Suppressor macrophage (primary cell): Measurements from ENCODE around the gene RLN1.
"Not testable (repeated sequence)": the region's sequence is repeated elsewhere in the genome, so short reads cannot be mapped to it uniquely, and the experiment has no call there.

Source experiments
- DNase-seq, 4 experiments: peaks; one replicate each; pipeline ENCODE4 v3.0.0-alpha.2; 2020 to 2022

Gene RLN1

DNA sequence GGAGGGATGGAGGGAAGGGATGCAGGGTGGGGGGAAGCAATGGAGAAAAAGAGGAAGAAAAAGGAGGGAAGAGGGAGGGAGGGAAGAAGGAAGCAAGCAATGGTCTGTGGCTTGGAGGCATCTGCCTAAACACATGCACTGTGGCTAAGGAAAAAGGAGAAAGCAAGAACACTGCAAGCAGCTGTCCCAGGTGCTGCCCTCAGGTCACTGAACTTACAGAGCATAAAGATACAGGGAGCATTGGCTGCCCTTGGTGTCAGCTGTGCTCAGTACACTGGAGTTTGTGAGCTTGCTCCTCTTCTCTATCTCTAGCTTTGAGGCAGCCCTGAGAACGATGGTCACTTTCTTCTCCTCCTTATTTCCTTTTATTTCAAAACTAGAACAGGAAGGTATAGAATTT, 18.1 kb downstream of the RLN1 start:
- DNase-seq, result peak in 1 of 4 experiments; percentile 3

DNA sequence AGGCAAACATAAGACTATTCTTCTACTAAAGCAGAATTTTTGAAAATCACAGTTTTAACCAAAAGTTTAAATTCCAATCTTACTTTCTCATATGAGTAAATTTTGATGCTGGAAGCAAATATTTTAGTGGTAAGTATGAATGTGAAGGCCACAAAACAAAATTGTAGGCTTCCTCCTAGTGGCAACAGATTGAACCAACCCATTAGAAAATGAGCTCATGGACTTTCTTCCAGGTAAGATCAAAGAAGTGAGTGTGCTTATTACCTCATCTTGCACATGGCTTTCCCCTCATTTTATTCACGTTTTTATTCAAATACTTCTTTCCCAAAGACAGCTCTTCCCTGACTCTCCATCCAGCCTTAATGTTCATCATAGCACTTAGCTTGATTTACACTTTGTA, 18.6 kb downstream of the RLN1 start:
- DNase-seq, result no peak

DNA sequence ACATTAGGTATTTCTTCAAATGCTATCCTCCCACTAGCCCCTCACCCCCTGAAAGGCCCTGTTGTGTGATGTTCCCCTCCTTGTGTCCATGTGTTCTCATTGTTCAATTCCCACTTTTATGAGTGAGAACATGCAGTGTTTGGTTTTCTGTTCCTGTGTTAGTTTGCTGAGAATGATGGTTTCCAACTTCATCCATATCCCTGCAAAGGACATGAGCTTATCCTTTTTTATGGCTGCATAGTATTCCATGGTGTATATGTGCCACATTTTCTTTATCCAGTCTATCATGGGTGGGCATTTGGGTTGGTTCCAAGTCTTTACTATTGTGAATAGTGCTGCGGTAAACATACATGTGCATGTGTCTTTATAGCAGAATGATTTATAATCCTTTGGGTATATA, 23.3 kb downstream of the RLN1 start:
- not testable (repeated sequence) for DNase-seq

DNA sequence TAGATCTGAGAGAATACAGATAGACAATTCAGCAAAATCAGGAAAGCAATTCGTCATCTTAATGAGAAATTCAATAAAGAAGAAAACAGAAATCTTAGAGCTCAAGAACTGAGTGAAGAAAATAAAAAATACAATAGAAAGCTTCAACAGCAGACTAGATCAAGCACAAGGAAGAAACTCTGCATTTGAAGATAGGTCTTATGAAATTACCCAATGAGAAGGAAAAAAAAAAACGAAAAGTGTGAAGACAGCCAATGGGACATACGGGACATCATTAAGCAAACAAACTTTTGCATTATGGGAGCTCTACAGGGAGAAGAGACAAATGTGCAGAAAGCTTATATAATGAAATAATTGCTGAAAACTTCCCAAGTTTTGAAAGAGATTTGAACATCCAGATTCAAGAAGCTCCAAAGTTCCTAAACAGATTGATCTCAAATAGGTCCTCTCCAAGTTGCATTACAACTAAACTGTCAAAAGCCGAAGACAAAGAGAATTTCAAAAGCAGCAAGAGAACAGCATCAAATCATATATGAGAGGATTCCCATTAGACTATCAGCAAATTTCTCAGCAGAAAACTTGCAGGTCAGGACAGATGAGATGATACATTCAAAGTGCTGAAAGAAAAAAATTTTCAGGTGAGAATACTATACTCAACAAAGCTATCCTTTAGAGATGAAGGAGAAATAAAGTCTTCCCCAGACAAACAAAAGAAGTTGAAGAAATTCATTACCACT, 24.3 kb downstream of the RLN1 start:
- no peak for DNase-seq

DNA sequence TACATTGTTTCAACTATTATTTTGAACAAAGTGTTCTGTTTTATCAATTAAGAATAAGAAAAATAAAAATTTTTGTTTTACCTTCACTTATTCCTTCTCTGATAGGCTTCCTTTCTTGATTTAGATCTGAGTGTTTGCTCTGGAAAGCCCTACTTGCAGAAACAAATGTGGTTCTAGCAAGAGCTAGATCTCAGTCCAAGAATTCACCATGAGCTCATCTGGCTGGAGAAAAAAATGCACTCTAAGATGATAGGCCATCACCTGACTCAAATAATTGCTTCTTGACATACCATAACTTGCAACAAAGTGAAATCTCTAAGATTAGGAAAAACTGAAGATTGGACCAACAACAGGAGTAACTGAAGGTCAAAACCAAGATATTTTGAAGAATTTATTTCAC, 28.8 kb downstream of the RLN1 start:
- no peak for DNase-seq

DNA sequence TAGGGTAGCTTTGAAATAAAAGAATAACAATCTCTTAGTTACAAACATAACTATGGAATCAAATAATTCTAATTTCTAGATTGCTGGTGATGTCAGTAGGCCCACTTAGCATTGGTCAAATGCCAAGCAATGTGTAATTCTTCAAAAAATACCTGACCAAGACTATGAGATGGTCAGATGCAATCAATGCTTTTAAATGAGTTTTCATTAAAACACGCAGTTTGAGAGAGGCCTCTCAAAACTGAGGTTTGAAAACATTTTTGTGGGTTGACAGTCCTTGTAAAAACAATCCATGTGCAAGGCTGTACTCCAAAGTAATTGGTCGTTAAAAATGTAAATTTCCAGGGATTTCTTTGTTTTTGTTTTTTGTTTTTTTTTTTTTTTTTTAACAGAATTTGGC, 33.9 kb downstream of the RLN1 start:
- no peak for DNase-seq

DNA sequence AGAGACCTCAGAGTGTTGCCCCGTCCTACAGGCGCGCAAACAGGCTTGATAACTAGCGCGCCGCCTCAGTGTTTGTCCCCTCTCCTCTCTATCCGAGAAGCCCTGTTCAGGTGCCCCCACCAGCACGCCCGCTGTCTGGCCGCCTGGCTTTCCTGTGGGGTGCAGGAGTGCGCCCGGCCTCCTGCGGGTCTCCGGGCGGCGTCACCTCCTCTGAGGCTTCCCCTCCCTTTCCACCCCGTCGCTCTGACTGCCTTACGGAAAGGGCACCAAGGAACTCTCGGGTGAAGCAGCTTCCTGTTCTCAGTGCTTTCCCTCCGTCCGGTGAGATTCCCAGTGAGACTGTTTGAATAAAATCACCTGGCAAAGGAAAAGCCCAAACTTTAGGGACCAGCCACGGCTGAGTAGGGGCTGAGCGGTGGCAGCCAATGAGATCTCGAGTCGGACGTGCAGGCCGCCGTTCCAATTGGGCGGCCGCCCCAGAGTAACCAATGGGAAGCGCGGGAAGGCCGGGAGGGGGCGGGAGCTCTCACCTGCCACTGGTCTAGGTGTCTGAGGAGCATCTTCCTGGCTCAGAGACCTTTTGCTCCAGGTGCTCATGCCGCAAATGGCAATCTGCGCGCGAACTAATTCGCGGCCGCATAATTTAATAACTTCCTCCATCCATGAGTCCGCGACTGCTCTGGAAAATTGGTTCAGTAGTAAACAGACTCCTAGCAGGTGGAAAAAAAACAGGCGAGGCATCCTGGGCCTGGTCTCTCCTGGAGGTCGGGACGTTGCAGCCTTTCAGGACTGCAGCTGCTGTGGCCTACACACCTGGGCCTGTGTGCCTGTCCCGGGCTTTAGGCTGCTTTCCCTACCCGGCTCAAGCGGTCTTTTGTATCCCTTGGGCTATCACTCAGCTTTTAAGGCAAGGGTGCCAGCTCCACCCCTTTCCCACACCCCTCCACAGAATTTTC, 35.6 kb downstream of the RLN1 start, which contains the start of gene RLN2:
Gene RLN2, minus strand, starts transcription at position 877 of the 956 bp plus-strand sequence. Its CDS starts 136 bp downstream, at position 741.
- DNase-seq, result not testable (repeated sequence)

DNA sequence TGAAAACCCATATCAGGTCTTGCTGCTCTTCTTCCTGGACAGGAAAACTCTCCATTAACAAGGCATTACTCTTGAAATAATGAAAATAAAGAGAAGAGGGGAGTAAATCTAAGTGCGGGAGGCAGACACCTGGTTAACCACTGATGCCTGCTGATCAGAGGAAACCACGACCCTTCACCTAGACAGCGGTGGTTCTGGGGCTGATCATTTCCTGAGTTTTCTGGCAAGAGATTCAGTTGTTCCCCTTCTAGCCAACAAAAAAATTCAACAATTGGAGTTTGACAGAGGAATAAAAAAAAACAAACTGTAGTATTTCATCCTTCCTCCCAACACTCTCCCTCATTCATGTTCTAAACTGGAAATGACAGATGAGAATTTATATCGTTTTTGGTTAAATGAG, 38.1 kb downstream of the RLN1 start:
- DNase-seq, result no peak

DNA sequence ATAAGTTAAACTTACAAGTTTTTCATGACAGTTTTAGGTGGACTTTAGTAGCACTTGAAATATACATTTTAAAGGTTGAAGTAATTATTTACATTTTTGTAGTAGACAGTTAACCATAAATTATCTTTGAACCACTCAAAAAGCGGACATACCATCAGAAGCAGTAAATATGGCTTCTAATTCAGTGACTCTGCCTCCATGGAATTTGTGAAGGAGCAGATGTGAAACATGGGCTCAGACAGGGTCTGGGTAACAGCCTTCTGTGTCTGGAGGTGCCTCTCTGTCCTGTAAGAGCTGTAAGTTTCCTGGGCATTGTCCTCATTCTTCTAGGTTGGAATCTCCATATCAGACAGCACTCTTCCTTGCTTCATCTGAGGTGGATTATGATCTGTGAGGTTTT, 47.5 kb downstream of the RLN1 start:
- DNase-seq, result no peak

DNA sequence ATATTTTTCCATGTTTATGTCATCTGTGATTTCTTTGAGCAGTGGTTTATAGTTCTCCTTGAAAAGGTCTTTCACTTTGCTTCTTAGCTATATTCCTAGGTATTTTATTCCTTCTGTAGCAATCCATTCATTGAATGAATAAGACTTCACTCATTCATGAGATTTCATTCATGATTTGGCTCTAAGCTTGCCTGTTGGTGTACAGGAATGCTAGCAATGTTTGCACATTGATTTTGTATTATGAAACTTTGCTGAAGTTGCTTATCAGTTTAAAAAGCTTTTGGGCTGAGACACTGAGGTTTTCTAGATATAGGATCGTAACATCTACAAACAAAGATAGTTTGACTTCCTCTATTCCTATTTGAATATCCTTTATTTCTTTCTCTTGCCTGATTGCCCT, 51.1 kb downstream of the RLN1 start:
- no peak for DNase-seq

DNA sequence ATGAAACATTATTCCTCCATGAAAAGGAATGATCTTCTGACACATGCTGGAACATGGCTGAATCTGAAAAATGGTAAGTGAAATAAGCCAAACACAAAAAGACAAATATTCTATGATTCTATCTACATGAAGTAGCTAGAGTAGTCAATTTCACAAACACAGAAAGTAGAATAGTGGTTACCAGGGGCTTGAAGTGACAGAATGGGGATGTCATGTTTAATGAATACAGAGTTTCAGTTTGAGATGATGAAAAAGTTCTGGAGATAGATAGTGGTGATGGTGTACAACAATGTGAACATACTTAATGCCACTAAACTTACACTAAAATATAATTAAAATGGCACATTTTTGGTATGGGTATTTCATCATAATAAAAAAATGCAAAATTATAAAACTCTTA, 53.4 kb downstream of the RLN1 start:
- no peak for DNase-seq
